Measurements from ENCODE around the gene NCEH1. TPM values are rescaled to one million over a fixed set of nuclear protein-coding genes. Genes with fewer than 3 reads are reported as not detected.

The NCEH1 gene
- total and polyA plus RNA-seq, 4 donors: 1.1 to 32.3 (median 2.5) TPM

- TF ChIP-seq REST (IDR thresholded peaks at IDR 0.05): no peak
- no peak for TF ChIP-seq HNF4G (IDR thresholded peaks at IDR 0.05)
- no peak for TF ChIP-seq GABPA (IDR thresholded peaks at IDR 0.05 in 1 of 2, conservative IDR thresholded peaks at IDR 0.05 in 1 of 2)
- no peak for TF ChIP-seq JUND (IDR thresholded peaks at IDR 0.05)
- TF ChIP-seq ATF3 (IDR thresholded peaks at IDR 0.05): no peak
- TF ChIP-seq HNF4A (conservative IDR thresholded peaks at IDR 0.05): no peak
- TF ChIP-seq RXRA (IDR thresholded peaks at IDR 0.05): no peak
These were observed 2.4 kb upstream of the NCEH1 start (continued) for GRCh38 chr3:172713316-172713715.

- no peaks in the 10 kb centered on the region for H3K27me3 ChIP-seq (ENCODE audit: control insufficient read depth in 4 of 4, insufficient read depth in 4 of 4, low read length in 3 of 4)
These were observed 558 bp upstream of the NCEH1 start for GRCh38 chr3:172711454-172711795.

More at GRCh38 chr3:172711454-172711795, 558 bp upstream of the NCEH1 start:
- Histone ChIP-seq H3K9me3 (ENCODE audit: control insufficient read depth in 4 of 4, low read length in 3 of 4) (no peaks in the 10 kb centered on the region), H3K4me3 (ENCODE audit: low read depth in 1 of 3, low read length in 3 of 3) (peak overlapping the region; percentile 77 to 92 (median 92)), H3K9ac (ENCODE audit: low read depth in 1 of 2, low read length in 2 of 2) (peak overlapping the region in 1 of 2 donors; percentile 73), H3K27ac (ENCODE audit: low read depth in 1 of 2, low read length in 2 of 2) (peak overlapping the region; percentile 72 to 80), H3K36me3 (ENCODE audit: control insufficient read depth in 4 of 4, insufficient read depth in 3 of 4, low read depth in 1 of 4, low read length in 3 of 4) (no peaks in the 10 kb centered on the region), H3K4me1 (ENCODE audit: control insufficient read depth in 4 of 4, insufficient read depth in 4 of 4, low read length in 3 of 4) (peaks cover 0 to 19% (median 9%) of the 10 kb centered on the region in 4 donors)
- no peak for DNase-seq (ENCODE audit: low spot score)
- 7% methylated on average over 2 of the region's 2 CpGs for WGBS
- TF ChIP-seq EGR1 (IDR thresholded peaks at IDR 0.05; ENCODE audit: low read depth in 2 of 2): no peak
- TF ChIP-seq RXRA (IDR thresholded peaks at IDR 0.05): no peak
- TF ChIP-seq TAF1 (conservative IDR thresholded peaks at IDR 0.05): no peak
- no peak for TF ChIP-seq MAX (IDR thresholded peaks at IDR 0.05)
- TF ChIP-seq HNF4G (IDR thresholded peaks at IDR 0.05): no peak
- TF ChIP-seq CTCF (IDR thresholded peaks at IDR 0.05; ENCODE audit: low read depth, low read length, missing input control): no peak
- no peak for TF ChIP-seq NR2F2 (IDR thresholded peaks at IDR 0.05)
- TF ChIP-seq FOXA2 (IDR thresholded peaks at IDR 0.05): no peak
- TF ChIP-seq ZBTB33 (IDR thresholded peaks at IDR 0.05): no peak
- TF ChIP-seq JUND (IDR thresholded peaks at IDR 0.05): no peak
- TF ChIP-seq FOXA1 (IDR thresholded peaks at IDR 0.05): no peak
- TF ChIP-seq ATF3 (IDR thresholded peaks at IDR 0.05): no peak
- no peak for TF ChIP-seq YY1 (IDR thresholded peaks at IDR 0.05)
- no peak for TF ChIP-seq GABPA (IDR thresholded peaks at IDR 0.05 in 1 of 2, conservative IDR thresholded peaks at IDR 0.05 in 1 of 2)
- TF ChIP-seq HNF4A (conservative IDR thresholded peaks at IDR 0.05): no peak
- TF ChIP-seq SP1 (IDR thresholded peaks at IDR 0.05): no peak
- no peak for TF ChIP-seq RAD21 (IDR thresholded peaks at IDR 0.05)
- TF ChIP-seq REST (IDR thresholded peaks at IDR 0.05): no peak

Measured in liver (tissue), 9 donors.